KMS-11 (cell line): Measurements from ENCODE around the gene RPL3.

Experiments
- H2AFZ ChIP-seq: fragments of 200-600 bp; sonication (generic); 2 replicates; pipeline ENCODE4 v1.6.1; 2016; ENCODE audit warnings: antibody characterized with exemption, mixed run types, low read depth
- H3K27ac ChIP-seq: fragments of 200-600 bp; sonication (generic); 2 replicates; pipeline ENCODE4 v1.6.1; 2016; ENCODE audit warnings: mild to moderate bottlenecking, mixed run types
- H3K27me3 ChIP-seq: fragments of 200-600 bp; sonication (generic); 2 replicates; pipeline ENCODE4 v1.6.1; 2017; ENCODE audit warnings: mild to moderate bottlenecking, low read depth, mixed run types, moderate library complexity; ENCODE audit not compliant: insufficient read depth
- H3K36me3 ChIP-seq: fragments of 200-600 bp; sonication (generic); 2 replicates; pipeline ENCODE4 v1.6.1; 2017; ENCODE audit warnings: mild to moderate bottlenecking, mixed run types; ENCODE audit not compliant: insufficient read depth
- H3K4me1 ChIP-seq: fragments of 200-600 bp; sonication (generic); 2 replicates; pipeline ENCODE4 v1.6.1; 2016; ENCODE audit warnings: mild to moderate bottlenecking, low read depth, mixed run types; ENCODE audit not compliant: poor library complexity, severe bottlenecking
- H3K4me2 ChIP-seq: fragments of 200-600 bp; sonication (generic); 2 replicates; pipeline ENCODE4 v1.7.0; 2016; ENCODE audit warnings: mild to moderate bottlenecking, mixed run types
- H3K4me3 ChIP-seq: fragments of 200-600 bp; sonication (generic); IDR thresholded peaks from 2 replicates; pipeline ENCODE4 v1.6.1; 2017; ENCODE audit warnings: low read depth, low read length, mixed read lengths; ENCODE audit not compliant: insufficient read depth
- H3K79me2 ChIP-seq: fragments of 200-600 bp; sonication (generic); 2 replicates; pipeline ENCODE4 v1.6.1; 2016; ENCODE audit warnings: low read depth, mixed run types; ENCODE audit not compliant: insufficient read depth
- H3K9ac ChIP-seq: fragments of 200-600 bp; sonication (generic); 2 replicates; pipeline ENCODE4 v1.6.1; 2016; ENCODE audit warnings: mild to moderate bottlenecking, mixed run types
- H4K20me1 ChIP-seq: fragments of 200-600 bp; sonication (generic); 2 replicates; pipeline ENCODE4 v1.6.1; 2016; ENCODE audit warnings: mild to moderate bottlenecking, mixed run types; ENCODE audit not compliant: insufficient read depth
- TF ChIP-seq, protein P1 (sequence below): fragments of 200-600 bp; sonication (generic); conservative IDR thresholded peaks from 2 replicates; pipeline ENCODE4 v1.6.1; 2017; ENCODE audit warnings: low read depth, mild to moderate bottlenecking, antibody characterized with exemption, low read length, moderate library complexity, mixed read lengths

Gene RPL3

DNA sequence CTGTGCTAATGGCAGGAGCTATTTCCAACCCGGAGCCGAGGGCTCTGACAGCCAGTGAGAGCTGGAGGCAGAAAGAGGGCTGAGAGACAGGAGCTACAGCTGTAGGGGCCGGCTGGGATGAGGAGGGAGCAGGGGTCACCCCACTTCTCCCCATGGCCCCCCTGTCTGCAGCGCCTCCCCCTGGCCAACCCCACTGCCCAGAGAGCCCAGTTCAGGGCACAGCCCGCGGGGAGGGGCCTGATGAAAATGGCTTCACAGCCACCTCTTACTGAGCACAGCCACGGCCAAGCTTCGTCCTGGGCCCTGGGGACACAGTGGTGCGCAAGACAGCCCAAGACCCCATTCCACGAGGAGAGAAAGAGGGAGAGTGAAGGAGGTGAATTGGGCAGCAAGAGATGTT, 27.9 kb downstream of the RPL3 start:
- no peak overlapping the region for H3K9ac ChIP-seq
- no peaks in the 10 kb centered on the region for H3K79me2 ChIP-seq
- H3K4me1 ChIP-seq = no peaks in the 10 kb centered on the region
- TF ChIP-seq, protein P1, sequence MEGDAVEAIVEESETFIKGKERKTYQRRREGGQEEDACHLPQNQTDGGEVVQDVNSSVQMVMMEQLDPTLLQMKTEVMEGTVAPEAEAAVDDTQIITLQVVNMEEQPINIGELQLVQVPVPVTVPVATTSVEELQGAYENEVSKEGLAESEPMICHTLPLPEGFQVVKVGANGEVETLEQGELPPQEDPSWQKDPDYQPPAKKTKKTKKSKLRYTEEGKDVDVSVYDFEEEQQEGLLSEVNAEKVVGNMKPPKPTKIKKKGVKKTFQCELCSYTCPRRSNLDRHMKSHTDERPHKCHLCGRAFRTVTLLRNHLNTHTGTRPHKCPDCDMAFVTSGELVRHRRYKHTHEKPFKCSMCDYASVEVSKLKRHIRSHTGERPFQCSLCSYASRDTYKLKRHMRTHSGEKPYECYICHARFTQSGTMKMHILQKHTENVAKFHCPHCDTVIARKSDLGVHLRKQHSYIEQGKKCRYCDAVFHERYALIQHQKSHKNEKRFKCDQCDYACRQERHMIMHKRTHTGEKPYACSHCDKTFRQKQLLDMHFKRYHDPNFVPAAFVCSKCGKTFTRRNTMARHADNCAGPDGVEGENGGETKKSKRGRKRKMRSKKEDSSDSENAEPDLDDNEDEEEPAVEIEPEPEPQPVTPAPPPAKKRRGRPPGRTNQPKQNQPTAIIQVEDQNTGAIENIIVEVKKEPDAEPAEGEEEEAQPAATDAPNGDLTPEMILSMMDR = no peak
- H3K4me3 ChIP-seq = no peak overlapping the region
- peaks cover 75% of the 10 kb centered on the region for H3K27me3 ChIP-seq
- H2AFZ ChIP-seq = no peak overlapping the region
- H4K20me1 ChIP-seq = no peaks in the 10 kb centered on the region
- H3K36me3 ChIP-seq = no peaks in the 10 kb centered on the region
- no peak overlapping the region for H3K4me2 ChIP-seq
- no peak overlapping the region for H3K27ac ChIP-seq

- TF ChIP-seq, protein P1 = no peak
- Histone ChIP-seq H3K27me3 (peaks cover 78% of the 10 kb centered on the region), H3K79me2 (no peaks in the 10 kb centered on the region), H3K27ac (no peak overlapping the region), H3K36me3 (no peaks in the 10 kb centered on the region), H4K20me1 (no peaks in the 10 kb centered on the region), H3K4me2 (no peak overlapping the region), H3K9ac (no peak overlapping the region), H3K4me3 (no peak overlapping the region), H2AFZ (no peak overlapping the region), H3K4me1 (no peaks in the 10 kb centered on the region)
Observed at GRCh38 chr22:39290724-39291161, 28.7 kb downstream of the RPL3 start.

GRCh38 chr22:39289975-39290720, 29.3 kb downstream of the RPL3 start:
- Histone ChIP-seq H3K27ac (no peak overlapping the region), H3K4me1 (no peaks in the 10 kb centered on the region), H3K4me2 (no peak overlapping the region)

GRCh38 chr22:39289533-39289932, 29.9 kb downstream of the RPL3 start:
- H3K36me3 ChIP-seq = no peaks in the 10 kb centered on the region
- peaks cover 87% of the 10 kb centered on the region for H3K27me3 ChIP-seq
- no peaks in the 10 kb centered on the region for H3K4me1 ChIP-seq
- H4K20me1 ChIP-seq = no peaks in the 10 kb centered on the region
- H3K9ac ChIP-seq = no peak overlapping the region
- no peak overlapping the region for H3K27ac ChIP-seq
- H3K79me2 ChIP-seq = no peaks in the 10 kb centered on the region
- no peak overlapping the region for H3K4me3 ChIP-seq
- no peak overlapping the region for H2AFZ ChIP-seq
- H3K4me2 ChIP-seq = no peak overlapping the region
- TF ChIP-seq, protein P1 = no peak

More at GRCh38 chr22:39289975-39290720, 29.3 kb downstream of the RPL3 start:
- TF ChIP-seq, protein P1 = no peak
- Histone ChIP-seq H3K4me3 (no peak overlapping the region), H4K20me1 (no peaks in the 10 kb centered on the region), H3K27me3 (peaks cover 81% of the 10 kb centered on the region), H3K79me2 (no peaks in the 10 kb centered on the region), H3K36me3 (no peaks in the 10 kb centered on the region), H2AFZ (no peak overlapping the region), H3K9ac (no peak overlapping the region)
